Measurements from ENCODE around the gene TMPRSS3.

GRCh38 chr21:42381347-42381984 is 14.4 kb downstream of the TMPRSS3 start:
- no peak for TF ChIP-seq EZH2phosphoT487 (IDR thresholded peaks at IDR 0.05; ENCODE audit: borderline replicate concordance, low read length)
- peak; percentile 92 for TF ChIP-seq CTCF (IDR thresholded peaks at IDR 0.05; ENCODE audit: low read depth, low read length, poor library complexity, severe bottlenecking)
